GM19238 (cell line): ENCODE measurements around the gene WNT4.

Experiments
- DNase-seq: peaks from one replicate; pipeline ENCODE4 v3.0.0; 2011; ENCODE audit warnings: low spot score; ENCODE audit not compliant: insufficient read length

The WNT4 gene

DNA sequence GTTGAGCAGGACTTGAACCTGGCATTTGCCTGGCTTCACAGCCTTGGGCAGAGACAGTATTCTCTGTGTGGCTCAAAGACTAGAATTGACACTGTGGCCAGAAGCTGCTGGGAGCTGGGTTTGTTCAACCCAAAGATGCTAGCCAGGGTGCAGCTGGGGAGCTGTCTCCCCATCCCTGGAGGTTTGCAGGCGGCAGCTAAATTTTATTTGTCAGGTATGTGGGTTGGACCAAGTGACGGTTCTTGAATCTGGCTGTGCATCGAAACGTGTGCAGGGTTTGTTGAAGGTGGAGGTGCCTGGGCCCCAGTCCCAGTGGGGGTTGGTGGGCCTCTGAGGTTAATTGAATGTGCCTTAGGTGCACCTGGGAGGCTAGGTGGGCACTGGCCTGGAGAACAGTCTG is 11.8 kb downstream of the WNT4 start:
- DNase-seq, result no peak

DNA sequence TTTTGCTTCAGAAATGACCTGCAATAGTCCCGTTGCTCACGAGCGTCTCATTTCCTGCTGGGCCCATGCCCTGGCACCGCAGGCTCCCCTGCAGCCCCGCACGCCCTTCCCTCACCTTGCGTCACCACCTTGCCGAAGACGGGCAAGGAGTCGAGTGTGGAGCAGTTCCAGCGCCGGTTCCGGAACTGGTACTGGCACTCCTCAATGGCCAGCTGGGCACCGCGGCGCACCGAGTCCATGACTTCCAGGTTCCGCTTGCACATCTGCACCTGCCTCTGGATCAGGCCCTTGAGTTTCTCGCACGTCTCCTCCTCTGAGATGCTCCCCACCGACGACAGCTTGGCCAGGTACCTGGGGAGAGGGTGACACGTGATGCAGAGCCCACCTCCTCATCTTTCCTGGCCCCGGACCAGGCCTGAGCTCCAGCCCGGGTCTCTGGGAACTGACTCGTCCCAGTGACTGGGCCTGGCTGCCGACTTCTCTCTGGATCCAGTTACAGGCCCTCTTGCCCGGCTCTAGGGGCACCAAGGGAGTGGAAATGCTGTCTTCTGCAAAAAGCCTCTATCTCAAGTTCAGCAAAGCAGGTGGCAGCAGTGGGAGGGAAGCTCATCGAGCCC is 13.3 kb downstream of the WNT4 start:
- no peak for DNase-seq

DNA sequence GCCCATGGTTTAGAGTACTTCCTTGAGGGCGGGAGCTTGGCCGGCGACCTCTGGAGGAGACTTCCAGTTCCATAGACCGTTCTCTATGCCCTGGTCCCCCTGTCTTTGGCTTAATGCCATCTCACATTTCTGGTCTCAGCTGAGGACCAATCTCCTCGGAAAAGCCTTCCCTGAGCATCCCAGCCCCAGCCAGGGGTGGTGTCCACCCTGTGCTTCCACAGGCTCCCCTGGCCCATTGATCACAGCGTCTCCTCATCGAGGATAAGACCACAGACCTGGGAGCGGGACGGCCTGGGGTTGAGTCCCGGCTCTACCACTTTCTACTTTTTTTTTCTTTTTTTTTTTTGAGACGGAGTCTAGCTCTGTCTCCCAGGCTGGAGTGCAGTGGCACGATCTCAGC is 14.5 kb downstream of the WNT4 start:
- no peak for DNase-seq

GRCh38 chr1:22127731-22128130 is 15.2 kb downstream of the WNT4 start:
- DNase-seq, result no peak

DNA sequence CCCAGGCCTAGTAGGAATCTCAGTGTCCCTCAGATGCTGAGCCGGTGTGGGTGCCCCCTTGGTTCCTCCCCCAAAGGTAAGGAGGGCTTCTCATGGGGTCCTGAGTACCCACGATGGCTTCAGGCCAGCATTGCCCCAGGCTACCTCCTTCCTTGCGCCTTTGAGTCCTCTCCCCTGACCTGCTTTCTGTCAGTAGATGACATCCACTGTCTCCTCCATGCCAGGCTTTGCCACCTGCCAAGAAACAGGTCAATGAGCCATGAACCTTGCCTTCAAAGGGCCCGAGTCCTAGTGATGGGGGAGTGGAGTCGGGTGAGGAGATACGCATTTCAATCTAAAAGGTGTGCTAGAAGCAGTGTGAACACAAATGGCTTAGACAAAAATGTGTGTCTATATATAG is 15.6 kb downstream of the WNT4 start:
- DNase-seq, result no peak

- no peak for DNase-seq
Measured at GRCh38 chr1:22126531-22126930, 16.4 kb downstream of the WNT4 start.

DNA sequence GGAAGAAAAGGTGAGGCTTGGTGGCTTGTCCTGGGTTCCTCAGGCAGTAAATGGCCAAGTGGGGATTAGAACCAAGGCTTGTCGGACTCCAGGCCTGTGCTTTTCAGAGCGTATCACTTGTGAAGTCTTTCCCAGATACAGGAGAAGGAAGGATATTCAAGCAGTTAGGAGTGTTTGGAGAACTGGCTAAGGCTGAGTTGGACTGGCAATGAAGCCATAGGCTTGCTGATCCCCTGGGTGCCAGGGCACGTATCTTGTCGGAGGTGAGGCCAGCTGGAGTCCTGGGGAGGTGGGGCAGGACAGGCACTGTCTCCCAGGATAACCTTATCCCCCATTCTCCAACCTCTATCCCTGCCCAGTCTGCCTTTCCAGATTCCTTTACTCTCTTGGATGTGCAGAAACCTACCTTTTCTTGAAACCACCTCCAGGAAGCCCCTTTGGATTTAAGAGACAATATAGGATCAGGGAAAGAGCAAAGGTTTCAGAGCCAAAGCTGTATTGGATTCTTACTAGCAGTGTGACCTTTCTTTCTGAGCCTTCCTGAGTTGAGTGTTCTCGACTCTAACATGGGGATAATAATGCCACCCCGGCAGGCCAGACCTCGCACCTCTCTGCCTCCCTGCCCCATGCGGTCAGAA is 18.2 kb downstream of the WNT4 start:
- no peak for DNase-seq

GRCh38 chr1:22123901-22124404 is 18.9 kb downstream of the WNT4 start:
- DNase-seq, result no peak

- DNase-seq, result no peak
Measured at GRCh38 chr1:22123071-22123390, 19.9 kb downstream of the WNT4 start.

DNA sequence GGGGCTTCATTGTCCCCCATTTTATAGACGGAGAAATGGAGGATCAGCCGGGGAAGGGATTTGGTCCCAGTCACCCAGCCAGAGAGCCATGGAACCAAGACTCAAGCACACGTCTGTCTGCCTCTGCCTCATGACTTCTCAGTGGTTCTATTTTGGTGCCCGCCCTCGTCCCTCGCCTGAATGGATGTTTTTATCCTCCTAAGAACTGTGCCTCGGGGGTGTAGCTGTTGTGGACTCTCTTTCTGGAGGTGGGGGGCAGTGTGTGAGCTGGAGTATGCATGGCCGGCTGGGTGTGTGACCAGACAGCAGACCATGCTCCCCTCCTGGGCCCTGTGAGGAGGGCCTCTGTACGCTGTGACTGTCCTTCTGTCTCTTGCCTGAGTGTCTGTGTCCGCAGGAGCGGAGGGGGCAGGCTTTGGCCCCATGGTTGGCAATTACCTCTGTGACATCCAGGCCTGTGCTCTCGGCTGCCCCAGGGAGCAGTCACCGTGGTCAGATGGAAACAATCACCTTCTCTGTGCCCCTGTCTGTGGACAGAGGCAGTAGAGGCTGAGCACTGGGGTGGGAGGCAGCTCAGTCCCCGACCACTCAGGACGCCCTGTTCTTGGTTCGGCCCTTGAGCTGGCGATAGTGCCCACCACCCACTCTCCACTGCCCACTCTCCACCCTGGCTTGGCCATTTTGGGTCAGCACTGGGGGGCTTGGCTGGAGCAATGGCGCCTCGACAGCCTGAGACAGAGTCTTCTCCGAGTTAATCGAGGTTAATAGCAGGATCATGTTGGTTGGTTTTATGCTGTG is 20.4 kb downstream of the WNT4 start:
- DNase-seq, result no peak

DNA sequence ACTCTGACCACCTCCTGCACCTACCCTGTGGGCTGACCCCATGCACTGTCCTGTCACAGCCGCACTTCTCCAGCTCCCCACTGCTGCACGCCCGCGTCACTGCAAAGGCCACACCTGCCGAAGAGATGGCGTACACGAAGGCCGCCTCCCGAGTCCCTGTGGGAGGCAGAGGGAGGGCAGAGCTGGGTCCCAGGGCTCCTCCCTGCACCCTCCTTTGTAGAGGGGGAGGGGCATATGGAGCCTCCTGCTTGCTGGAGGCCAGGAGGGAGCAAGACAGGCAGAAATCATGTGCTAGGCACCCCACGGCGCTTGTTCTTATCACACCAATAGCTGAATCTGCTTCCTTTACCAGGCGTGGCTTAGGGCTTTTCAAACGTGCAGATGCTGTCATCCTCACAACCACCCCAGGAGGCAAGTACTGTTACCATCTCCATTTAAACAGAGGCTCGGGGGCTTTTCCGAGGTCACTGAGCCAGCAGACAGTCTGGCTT is 21.4 kb downstream of the WNT4 start:
- DNase-seq, result no peak

DNA sequence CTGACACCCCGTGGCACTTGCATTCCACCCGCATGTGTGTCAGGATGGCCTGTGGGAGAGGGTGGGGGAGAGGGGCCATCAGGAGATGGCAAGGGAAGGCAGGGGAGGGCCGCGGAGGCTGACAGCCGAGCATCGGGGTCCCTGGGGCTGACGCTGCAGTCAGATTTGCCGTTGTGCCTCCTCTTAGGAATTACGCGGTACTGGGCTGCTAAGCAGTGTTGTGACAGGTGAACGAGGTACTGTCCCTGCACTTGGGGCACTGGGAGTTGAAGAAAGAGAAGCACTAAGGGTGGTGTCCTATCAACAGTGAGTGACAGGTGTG is 22.5 kb downstream of the WNT4 start:
- no peak for DNase-seq

DNA sequence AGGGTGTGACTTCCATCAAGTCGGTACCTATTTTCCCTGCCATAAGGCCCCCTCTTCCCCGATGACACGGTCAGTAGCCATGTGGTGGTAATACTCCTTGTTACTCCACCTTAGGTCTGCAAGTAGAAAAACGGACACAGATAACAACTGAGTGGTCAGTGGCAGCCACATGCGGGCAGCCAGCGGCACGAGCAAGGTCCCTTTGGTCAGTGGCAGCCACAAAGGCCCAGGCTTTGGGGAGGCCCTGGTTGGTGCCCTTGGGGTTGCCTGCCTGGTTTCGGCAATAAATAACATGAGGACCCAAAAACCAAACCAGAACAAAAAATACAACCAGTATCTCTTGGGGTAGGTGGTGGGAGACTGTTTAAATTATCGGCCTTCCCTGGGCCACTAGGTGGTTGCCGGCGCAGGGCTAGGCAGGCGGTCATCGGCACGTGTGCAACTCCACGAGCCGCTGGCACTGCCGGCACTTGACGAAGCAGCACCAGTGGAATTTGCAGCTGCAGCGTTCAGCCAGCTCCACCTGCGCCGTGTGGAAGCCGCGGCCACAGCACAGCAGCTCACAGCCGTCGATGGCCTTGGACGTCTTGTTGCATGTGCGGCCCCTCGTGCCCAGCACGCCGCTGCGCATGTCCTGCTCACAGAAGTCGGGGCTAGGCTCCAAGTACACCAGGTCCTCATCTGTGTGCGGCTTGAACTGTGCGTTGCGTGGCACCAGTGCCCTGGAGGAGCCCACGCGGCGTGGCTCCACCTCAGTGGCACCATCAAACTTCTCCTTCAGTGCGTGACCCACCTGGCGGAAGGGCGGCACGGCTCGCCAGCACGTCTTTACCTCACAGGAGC is 23.1 kb downstream of the WNT4 start:
- DNase-seq, result no peak

DNA sequence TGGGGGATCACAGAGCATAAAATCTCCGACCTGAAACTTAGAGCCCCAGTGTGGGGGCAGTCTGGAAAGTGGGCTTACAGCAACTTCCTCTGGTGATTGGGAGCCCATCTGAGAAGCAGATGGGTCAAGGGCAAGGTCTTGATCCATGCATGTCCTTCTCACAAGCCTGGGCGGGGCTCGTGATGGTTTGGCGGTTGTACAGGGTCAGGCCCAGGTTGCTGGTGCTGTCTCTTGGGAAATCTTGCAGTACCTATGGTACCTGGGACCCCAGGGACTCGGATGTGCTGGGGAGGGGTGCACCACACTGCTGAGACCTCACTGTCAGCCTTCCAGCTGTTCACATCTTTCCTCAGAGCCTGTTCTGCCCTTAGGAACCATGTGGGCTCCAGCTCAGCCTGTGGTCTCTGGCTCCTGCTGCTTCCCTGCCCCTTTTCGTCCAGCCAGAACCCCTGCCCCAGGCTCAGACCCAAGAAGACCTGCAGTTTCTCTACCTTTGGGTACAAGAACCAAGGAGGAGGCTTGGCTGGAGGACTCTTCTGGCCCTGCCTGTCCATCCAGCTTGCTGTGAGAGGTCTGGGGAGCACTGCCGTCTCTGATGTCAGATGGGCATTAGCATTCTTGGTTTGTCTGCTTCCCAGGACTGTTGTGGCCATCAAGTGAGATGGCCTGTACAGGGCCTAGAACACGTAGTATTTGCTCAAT is 24.5 kb downstream of the WNT4 start:
- no peak for DNase-seq

GRCh38 chr1:22117851-22118250 is 25.0 kb downstream of the WNT4 start:
- no peak for DNase-seq

DNA sequence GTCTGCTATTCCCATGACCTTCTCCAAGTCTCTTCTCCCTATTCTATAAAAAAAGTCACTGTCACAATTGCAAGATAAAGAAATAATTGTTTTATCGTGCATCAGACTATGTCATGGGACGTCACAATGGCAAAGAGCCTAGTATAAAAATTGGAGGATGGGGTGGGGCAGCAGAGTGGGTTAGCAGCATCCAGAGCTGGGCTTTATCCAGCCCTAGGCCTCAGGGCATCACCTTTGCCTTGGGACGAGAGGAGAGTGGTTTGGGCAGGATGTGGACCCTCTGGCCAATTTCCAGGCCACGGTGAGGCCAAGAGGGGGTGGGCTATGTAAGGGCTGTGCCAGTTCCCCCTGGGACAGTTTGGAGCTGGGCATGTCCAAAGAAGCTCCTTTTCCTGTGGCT is 25.7 kb downstream of the WNT4 start:
- DNase-seq, result no peak

- DNase-seq, result no peak
Measured at GRCh38 chr1:22115286-22115685, 27.6 kb downstream of the WNT4 start.

GRCh38 chr1:22114083-22115012 is 28.5 kb downstream of the WNT4 start:
- no peak for DNase-seq

- DNase-seq, result no peak
Measured at GRCh38 chr1:22112554-22112953, 30.3 kb downstream of the WNT4 start.

DNA sequence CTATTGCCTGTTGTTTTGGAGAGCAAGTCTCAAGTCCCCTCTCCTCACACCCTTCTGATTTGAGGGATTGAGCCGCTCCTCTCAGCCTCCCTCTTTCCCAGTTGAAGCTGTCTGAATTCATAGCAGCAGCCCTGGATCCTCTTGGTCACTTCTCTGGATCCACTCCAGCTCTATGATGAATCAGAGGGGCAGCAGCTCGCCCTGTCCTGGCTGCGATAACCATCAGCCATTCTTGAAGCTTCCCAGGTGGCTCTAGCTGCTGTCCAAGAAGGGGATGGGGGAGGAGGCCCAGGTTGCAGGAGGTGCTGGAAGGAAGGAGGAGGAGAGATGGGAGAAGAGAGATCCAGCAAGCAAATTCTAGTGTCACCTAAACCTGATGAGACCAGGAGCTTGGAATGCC is 31.3 kb downstream of the WNT4 start:
- DNase-seq, result no peak
